IPS-NIHi7 (cell line): ENCODE data around the gene SRSF2.
"Not testable (repeated sequence)": the region's sequence is repeated elsewhere in the genome, so short reads cannot be mapped to it uniquely, and the experiment has no call there.

Experiments used
- DNase-seq: peaks from one replicate; pipeline ENCODE4 v3.0.0; 2012; ENCODE audit warnings: mixed read lengths; ENCODE audit errors: extremely low spot score

The SRSF2 gene

GRCh38 chr17:76738468-76738850 is 1.3 kb upstream of the SRSF2 start:
- DNase-seq = no peak

DNA sequence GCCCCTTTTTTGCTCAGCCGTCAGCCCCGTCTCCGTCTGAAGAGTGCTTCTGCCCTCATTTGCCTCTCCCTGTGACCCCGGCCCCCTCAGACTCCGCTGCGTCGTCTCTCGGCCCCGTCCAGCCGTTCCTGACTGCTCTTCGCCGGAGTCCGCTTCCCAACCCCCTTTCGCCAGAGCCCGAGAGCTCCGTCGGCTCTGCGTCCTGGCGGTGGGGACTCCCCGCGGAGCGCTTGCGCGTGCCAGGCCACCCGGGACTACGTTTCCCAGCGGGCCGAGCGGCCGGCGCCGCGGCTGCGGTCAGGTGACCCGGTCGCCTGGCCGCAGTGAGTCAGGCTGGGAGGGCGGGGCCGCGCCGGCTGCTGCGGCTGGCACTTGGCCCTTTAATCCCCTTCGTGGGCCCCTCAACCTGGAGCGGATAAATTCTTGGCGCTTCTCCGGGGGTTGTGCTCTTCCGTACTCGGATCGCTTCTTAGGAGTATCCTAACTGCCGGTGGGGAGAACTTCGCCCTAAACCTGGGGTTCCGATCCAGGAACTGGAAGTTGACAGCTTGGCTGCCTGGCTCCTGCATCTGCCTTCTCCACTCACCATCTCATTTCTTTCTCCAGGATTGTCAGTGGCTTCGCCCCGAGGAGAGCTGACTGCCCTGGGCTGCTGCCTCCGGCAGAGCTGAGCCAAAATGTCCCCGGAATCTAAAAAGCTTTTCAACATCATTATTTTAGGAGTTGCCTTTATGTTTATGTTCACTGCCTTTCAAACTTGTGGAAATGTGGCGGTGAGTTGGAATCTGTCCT is 741 bp upstream of the SRSF2 start, which contains the start of gene MFSD11:
TSS of gene MFSD11 (plus strand) at position 444 of the 792 bp plus-strand sequence. CDS start at position 678, 234 bp downstream.
- peak; percentile 97 for DNase-seq

DNA sequence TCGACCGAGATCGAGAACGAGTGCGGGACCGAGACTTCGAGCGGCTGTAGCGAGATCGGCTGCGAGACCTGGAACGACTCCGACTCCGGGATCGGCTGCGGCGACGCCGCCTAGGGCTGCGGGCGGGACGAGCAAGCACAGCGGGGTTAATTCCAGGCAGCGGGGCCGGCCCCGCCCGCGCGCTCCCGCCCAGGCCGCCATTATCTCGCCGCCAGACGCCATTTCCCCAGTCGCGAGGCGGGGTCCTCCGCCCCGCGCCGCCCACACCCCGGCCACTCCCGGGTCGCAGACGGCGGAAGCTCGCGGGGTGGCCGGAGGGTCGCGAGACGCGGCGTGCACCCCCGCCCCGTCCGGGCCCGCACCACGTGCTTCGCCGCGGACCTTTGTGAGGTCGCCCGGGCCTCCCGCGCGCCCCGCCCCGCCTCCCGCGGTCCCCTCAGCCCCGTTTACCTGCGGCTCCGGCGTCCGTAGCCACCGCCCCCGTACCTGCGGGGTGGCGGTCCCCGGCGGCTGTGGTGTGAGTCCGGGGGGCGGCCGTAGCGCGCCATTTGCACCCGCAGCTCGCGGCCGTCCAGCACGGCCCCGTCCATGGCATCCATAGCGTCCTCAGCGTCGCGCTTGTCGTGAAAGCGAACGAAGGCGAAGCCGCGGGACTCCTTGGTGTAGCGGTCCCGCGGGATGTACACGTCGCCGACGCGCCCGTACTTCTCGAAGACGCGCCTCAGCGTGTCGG is 616 bp downstream of the SRSF2 start:
- peak; percentile 42 for DNase-seq

DNA sequence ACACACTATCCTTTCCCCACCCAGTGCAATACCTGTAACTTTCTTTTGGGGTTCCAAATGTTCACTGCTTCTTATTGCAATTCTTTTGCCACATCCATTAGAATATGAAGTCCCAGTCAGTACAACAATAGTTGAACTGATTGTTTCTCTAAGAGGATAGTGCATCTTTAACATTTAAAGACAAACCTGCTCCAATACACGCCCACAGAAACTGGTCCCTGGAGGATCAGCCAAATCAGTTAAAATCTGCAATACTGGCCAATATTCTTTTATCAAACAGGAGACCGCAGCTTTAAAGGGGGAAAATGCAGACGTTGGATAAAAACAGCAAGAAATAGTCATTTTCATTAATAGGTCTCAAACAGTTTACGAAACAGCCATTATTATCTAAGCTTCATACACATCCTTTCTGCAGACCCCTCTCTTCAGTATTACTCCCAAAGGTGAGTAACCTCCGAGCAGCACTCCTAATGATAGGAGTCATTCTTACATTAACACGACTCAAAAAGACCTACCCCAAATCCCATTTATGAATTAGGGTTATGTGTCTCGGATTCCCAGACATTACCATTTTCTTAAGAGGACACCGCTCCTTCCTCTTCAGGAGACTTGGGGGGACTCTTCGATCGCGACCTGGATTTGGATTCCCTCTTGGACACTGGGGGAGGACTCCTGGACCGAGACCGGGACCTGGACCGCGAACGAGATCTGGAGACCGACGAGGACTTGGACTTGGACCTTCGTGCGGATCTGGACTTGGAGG is 1.4 kb downstream of the SRSF2 start:
- no peak for DNase-seq

GRCh38 chr17:76735006-76735405 is 2.1 kb downstream of the SRSF2 start:
- no peak for DNase-seq

DNA sequence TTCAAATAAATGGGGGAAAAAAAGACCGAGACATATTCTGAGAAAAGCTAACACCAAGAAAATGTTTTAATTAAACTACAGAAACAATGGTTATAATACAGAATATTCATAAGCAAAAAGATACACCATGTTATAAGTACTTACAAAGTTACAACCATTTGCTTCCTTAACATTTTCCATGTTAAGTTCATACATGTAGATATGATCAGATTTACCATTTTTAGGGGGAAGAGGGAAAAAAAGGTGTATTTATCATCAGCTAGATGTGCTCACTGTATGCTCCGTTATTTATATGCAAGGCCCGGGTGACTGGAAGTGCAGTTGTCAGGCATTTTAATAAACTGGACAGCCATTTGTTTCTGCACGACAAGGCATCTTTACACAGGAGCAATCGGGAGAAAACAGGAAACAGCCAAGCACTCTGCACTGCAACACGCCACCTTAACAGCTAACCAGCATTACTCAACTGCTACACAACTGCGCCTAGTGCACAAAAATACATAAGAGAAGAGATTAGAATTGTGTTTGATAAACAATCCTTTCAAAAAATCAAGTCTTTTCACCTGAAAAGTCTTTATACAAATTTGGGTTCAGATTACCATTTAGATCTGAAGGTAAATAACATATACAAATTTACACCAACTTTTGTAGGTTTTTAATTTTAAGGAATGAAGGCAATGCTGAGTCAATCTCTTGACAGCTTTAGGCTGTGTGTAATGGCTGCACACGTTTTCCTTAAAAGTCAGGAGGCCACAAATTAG is 2.9 kb downstream of the SRSF2 start:
- no peak for DNase-seq

DNA sequence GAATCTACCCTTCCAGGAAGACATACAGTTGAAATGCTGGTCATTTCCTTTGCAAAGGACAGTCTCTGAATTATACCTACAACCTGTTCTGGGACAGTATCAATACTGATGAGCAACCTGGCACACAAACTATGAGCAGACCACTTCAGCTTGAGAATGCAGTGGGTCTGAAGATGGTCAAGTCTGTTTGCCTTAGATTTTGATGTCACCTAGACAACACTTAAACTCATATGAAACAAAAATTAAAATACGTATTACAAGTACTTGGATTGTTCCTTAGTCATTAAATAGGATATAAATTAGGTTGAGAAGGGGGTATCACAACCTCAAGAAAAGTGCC is 3.5 kb downstream of the SRSF2 start:
- DNase-seq = no peak

DNA sequence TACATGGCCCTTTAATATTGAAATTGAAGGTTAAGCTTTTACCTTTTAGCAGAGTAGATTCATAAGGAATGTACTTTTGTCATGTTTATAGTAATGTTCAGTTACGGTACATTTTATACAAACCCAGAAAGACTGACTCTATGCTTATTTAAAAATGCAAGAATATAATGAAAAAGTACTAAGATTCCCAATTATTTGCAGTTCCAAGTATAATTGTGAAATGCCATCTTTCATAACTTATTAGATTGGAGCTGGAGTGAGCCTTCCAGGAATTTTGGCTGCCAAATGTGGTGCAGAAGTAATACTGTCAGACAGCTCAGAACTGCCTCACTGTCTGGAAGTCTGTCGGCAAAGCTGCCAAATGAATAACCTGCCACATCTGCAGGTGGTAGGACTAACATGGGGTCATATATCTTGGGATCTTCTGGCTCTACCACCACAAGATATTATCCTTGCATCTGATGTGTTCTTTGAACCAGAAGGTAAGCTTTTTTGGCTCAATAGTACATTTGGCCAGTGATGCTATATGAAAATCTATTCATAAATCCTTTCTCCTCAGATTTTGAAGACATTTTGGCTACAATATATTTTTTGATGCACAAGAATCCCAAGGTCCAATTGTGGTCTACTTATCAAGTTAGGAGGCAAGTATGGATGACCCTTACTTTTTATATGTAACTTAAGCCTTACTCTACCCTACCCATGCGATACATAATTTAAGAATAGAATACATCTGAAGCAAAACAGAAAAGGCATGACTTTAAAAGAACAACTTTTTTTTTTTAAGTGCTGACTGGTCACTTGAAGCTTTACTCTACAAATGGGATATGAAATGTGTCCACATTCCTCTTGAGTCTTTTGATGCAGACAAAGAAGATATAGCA is 4.2 kb downstream of the SRSF2 start:
- no peak for DNase-seq

DNA sequence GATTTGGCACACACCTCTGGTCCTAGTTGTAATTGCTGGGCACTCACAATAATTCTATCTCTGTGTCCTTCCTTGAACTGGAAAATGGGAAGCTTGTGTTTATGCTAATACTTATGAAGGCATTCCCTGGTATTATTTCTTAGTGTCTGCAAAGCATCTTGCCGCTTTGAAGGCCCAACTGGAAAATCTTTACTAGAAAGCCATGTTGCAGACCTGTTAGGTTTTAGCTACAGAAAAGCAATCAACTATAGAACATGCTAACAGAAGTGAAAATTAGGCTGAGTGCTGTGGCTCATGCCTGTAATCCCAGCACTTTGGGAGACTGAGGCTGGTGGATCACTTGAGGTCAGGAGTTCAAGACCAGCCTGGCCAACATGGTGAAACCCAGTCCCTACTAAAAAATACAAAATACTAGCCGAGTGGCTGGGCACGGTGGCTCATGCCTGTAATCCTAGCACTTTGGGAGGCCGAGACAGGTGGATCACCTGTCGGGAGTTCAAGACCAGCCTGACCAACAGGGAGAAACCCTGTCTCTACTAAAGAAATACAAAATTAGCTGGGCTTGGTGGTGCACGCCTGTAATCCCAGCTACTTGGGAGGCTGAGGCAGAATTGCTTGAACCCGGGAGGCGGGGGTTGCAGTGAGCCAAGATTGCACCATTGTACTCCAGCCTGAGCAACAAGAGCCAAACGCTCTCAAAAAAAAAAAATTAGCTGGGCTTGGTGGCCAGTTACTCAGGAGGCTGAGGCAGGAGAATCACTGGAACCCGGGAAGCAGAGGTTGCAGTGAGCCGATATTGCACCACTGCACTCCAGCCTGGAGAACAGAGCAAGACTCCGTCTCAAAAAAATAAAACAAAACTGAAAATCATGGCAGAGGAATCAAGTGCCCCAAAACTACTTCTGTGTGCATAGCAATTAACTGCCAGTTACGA is 5.1 kb downstream of the SRSF2 start:
- DNase-seq = not testable (repeated sequence)

DNA sequence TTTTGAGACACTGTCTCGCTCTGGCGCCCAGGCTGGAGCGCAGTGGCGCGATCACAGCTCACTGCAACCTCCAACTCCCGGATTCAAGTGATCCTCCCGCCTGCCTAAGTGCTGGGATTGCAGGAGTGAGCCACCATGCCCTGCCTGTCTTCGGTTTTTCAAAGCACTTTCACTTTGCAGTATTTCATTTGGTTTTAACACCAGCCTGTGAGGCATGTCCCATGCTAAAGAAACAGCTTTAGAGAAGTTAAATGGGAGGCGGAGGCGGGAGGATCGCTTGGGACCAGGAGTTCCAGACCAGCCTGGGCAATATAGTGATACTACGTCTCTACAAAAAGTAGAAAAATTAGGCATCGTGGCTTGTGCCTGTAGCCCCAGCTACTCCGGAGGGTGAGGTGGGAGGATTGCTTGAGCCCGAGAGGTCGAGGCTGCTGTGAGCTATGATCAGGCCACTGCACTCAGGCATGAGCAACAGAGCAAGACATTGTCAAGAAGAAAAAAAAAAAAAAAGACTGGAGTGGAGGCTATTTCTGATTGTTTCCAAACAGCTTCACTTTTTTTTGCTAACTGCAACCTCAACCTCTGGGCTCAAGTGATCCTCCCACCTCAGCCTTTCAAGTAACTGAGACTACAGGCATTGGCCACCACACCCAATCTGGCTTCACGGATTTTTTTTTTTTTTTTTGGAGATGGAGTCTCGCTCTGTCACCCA is 9.2 kb downstream of the SRSF2 start:
- no peak for DNase-seq

DNA sequence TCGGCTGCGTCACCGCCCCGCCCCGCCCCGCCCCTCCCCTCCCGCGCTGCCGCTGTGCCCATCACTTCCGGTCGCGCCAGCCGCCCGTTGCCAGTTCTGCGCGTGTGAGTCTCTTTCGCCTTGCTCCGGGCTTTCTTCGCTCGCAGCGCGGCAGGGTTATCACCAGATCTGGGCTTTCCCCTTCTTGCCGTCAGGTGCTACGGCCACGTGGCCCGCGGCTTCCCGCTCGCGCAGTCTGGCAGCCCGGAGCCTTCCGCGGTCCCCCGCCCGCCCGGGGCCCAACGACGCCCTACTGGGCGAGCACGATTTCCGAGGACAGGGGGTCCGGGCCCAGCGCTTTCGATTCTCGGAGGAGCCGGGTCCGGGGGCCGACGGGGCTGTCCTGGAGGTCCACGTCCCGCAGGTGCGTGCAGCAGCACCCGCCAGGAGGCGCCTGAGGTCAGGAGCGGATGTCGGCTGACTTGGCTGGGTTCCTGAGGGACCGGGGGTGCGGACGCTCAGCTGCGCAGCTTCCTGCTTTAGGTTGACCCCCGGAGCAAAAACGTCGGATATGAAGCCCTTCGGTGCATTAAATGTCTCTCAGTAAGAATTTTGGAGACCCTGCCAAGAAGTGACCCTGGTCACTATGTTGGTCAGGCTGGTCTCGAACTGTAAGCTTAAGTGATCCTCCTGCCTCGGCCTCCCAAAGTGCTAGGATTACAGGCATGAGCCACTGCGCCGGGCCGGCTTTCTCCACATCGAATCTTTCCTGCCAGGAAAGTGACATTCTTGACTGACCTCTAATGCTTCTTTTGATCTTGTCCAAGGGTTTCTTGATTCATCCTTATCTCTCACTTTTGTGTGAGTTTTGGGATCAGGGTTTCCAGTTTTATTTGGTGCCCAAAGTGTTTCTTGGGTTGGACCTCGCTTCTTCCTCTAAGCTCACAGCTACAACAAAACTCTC is 10.1 kb downstream of the SRSF2 start, which contains the start of gene METTL23:
TSS of gene METTL23 (plus strand) at position 64 of the 943 bp plus-strand sequence. CDS start 2,872 bp downstream, outside the sequence.
- peak; percentile 68 for DNase-seq

GRCh38 chr17:76726231-76726775 is 10.8 kb downstream of the SRSF2 start, which contains the start of gene JMJD6:
Gene JMJD6 (minus strand): TSS chr17:76726606. CDS start chr17:76726475, 131 bp downstream.
- peak; percentile 93 for DNase-seq

- DNase-seq = peak; percentile 21
These were observed 11.4 kb downstream of the SRSF2 start for GRCh38 chr17:76725580-76726230.

GRCh38 chr17:76723812-76724211 is 13.3 kb downstream of the SRSF2 start:
- DNase-seq = no peak

DNA sequence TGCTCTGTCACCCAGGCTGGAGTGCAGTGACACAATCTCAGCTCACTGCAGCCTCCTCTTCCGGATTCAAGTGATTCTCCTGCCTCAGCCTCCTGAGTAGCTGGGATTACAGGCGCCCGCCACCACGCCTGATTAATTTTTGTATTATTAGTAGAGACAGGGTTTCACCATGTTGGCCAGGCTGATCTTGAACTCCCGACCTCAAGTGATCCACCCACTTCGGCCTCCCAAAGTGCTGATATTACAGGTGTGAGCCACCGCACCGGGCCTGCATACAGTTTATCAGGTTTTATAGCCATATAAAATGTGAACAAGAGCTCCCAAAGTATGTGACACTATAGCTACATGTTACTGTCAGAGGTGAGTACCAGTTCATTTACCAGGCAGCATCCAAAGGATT is 14.2 kb downstream of the SRSF2 start:
- DNase-seq = not testable (repeated sequence)

- no peak for DNase-seq
These were observed 14.9 kb downstream of the SRSF2 start for GRCh38 chr17:76722279-76722678.

- no peak for DNase-seq
These were observed 15.7 kb downstream of the SRSF2 start for GRCh38 chr17:76721463-76721862.
